ENCODE data around the gene PDGFA.
"Not testable (repeated sequence)": the region's sequence is repeated elsewhere in the genome, so short reads cannot be mapped to it uniquely, and the experiment has no call there.

PDGFA gene

GRCh38 chr7:519484-520390 is at the start of gene PDGFA:
PDGFA (minus strand) TSS chr7:519846; CDS start chr7:519001, 845 bp downstream.
- DNase-seq: no peak

GRCh38 chr7:568031-568951 is 48.6 kb upstream of the PDGFA start:
- DNase-seq: no peak

- DNase-seq: no peak
These were observed 47.7 kb upstream of the PDGFA start for GRCh38 chr7:567305-567883.

GRCh38 chr7:566100-566499 is 46.5 kb upstream of the PDGFA start:
- no peak for DNase-seq

GRCh38 chr7:564176-564865 is 44.7 kb upstream of the PDGFA start:
- no peak for DNase-seq

- DNase-seq: no peak
These were observed 44.1 kb upstream of the PDGFA start for GRCh38 chr7:563629-564170.

- DNase-seq: no peak
These were observed 43.4 kb upstream of the PDGFA start for GRCh38 chr7:562789-563628.

GRCh38 chr7:562374-562675 is 42.7 kb upstream of the PDGFA start:
- DNase-seq: no peak

- DNase-seq: no peak
These were observed 42.2 kb upstream of the PDGFA start for GRCh38 chr7:561631-562373.

GRCh38 chr7:560966-561630 is 41.5 kb upstream of the PDGFA start:
- DNase-seq: no peak

GRCh38 chr7:559396-559705 is 39.7 kb upstream of the PDGFA start:
- DNase-seq: no peak

GRCh38 chr7:557558-557881 is 37.9 kb upstream of the PDGFA start:
- DNase-seq: no peak

GRCh38 chr7:556837-557557 is 37.4 kb upstream of the PDGFA start:
- no peak for DNase-seq

GRCh38 chr7:556291-556826 is 36.7 kb upstream of the PDGFA start:
- DNase-seq: no peak

GRCh38 chr7:555551-556160 is 36.0 kb upstream of the PDGFA start:
- no peak for DNase-seq

GRCh38 chr7:553636-554111 is 34.0 kb upstream of the PDGFA start:
- no peak for DNase-seq

GRCh38 chr7:552868-553635 is 33.4 kb upstream of the PDGFA start:
- DNase-seq: no peak

- DNase-seq: not testable (repeated sequence)
These were observed 32.7 kb upstream of the PDGFA start for GRCh38 chr7:552151-552867.

All from activated naive CD4-positive, alpha-beta T cell treated with anti-CD3 and anti-CD28 coated beads, Interleukin-2, amount 50 U/mL, for 16 hours (primary cell).